ENCODE measurements around the gene PTPRJ.

PTPRJ gene

DNA sequence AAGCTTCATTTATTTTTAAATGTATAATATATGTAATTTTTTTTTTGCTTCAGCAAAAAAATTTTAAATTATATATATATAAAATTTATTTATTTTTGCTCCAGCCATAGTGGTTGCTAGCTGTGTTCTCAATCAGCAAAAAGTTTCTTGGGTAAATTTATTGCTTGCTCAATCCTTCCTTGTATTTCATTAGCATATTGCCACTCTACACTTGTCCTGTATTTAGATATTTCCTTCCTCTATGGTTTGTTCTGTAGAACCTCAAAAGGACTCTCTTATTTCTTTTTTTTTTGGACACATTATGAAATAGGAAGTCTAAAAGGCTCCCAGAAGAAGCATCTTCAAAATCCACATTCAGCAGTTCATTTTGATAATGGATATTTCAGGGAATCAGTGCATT, 2.3 kb downstream of the PTPRJ start:
- TF ChIP-seq ZNF274 (IDR thresholded peaks at IDR 0.05; ENCODE audit: low read depth, low read length): no peak
- H3K4me3 ChIP-seq (ENCODE audit: low read length): no peak overlapping the region

DNA sequence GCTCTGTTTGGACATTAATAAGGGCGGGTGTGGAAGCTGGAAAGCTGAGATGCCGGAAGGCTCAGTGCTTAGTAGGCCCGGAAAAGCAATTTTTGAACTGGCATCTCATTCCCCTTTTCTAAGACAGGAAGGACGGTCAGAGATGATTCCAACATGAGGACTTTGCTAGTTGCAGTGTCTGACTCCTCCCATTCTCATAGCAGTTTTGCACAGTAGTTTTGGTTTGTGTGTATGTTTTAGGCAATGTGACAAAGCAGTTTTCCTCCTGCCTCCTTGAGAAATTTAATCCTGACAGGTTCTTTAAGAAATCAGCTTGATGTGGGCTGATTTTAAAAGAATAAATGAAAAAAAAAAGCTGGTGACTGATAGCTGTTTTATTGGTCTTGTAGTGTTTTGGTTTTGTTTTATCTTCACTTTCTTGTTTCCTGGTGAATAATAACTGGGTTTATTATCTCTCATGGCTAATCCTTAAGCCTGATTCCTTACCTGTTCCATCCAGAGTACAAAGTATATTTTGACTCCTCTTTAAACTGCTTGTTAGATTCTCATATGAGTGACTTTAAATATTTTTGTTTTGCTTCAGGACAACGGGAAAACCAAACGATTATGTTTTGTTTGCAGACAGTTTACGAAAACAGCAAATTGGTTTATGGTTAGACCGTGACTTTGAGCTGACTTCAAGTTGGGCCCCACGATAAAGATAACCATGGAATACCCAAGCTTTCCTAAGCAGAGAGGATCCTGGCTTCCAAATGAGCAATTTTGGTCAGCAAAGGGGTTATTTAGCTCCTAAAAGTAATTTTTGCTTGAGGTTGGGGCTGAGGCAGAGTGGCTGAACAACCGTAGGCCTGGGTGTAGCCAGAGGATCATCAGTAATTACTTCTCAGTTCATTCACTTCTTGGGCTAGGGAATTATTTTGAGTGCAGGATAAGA, 3.4 kb downstream of the PTPRJ start:
- TF ChIP-seq ZNF274 (IDR thresholded peaks at IDR 0.05; ENCODE audit: low read depth, low read length): no peak
- no peak overlapping the region for H3K4me3 ChIP-seq (ENCODE audit: low read length)

DNA sequence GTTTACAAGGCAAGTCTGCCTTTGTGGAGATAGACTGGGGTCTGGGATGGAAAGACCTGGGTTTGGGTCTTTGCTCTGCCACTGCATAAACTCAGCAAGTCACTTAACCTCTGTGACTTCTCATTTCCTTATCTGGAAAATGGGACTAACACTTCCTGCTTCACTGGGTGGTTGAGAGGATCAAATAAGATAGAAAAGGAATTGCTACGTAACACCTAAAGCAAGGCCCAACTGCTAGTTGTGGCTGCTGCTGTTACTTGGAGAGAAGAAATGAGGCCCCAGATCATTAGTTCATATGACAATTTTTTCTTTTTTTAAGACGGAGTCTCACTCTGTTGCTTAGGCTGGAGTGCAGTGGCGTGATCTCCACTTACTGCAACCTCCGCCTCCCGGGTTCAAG, 5.9 kb downstream of the PTPRJ start:
- no peak overlapping the region for H3K4me3 ChIP-seq (ENCODE audit: low read length)
- no peak for TF ChIP-seq ZNF274 (IDR thresholded peaks at IDR 0.05; ENCODE audit: low read depth, low read length)

DNA sequence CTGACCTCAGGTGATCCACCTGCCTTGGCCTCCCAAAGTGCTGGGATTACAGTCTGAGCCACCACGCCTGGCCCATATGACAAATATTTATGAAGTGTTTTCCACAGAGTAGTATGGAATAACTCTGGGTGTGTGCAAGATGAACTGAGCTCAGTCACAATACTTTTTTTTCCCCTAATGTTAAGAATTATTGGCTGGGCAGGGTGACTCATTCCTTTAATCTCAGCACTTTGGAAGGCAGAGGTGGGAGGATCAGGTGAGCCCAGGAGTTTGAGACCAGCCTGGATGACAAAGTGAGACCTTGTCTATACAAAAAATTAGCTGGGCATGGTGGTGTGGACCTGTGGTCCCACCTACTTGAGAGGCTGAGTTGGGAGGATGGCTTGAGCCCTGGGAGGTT, 6.4 kb downstream of the PTPRJ start:
- no peak overlapping the region for H3K4me3 ChIP-seq (ENCODE audit: low read length)

DNA sequence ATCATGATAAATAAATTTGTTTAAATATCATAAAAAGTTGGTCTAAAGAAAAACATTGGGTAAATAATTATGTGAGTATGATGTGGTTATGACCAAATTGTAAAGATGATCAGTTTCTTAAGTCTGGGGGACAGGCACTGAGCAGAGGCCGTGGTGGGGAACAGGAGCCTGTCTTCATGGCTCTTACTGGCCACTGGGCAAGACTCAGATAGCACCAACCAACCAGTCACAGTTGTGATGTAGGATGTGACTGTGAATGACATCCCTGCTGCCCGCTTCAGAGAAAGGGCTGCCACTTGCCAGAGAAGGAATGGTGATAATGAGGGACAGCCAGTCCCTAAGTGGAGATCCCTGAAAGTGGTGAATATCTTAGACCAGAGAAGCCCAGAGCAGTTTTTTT, 7.0 kb downstream of the PTPRJ start:
- H3K4me3 ChIP-seq (ENCODE audit: low read length): no peak overlapping the region; the same call in 1 of the 2 replicates
- no peak for TF ChIP-seq ZNF274 (IDR thresholded peaks at IDR 0.05; ENCODE audit: low read depth, low read length)

More for the DNA sequence above, 6.4 kb downstream of the PTPRJ start:
- no peak for TF ChIP-seq ZNF274 (IDR thresholded peaks at IDR 0.05; ENCODE audit: low read depth, low read length)

DNA sequence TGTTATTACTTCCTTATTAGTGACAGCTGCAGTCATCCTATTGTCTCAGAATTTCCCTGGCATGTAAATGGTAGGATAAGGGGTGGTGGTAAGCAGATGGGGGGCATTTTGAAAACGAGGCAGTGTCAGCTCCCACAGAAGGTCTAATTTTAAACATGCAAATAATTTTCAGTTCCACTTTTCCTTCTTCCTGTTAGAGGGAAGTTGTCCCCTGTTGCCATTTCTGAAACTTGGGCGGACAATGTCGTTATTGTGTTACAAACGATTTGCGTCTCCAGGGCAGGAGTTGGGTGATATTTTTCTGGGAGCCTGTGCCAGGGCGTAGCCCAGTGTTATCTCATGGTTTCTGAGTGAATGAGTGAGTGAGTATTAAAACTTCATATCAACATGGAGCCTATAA, 7.4 kb downstream of the PTPRJ start:
- no peak for TF ChIP-seq ZNF274 (IDR thresholded peaks at IDR 0.05; ENCODE audit: low read depth, low read length)
- peak overlapping the region; percentile 16; the same call in 1 of the 2 replicates for H3K4me3 ChIP-seq (ENCODE audit: low read length)

DNA sequence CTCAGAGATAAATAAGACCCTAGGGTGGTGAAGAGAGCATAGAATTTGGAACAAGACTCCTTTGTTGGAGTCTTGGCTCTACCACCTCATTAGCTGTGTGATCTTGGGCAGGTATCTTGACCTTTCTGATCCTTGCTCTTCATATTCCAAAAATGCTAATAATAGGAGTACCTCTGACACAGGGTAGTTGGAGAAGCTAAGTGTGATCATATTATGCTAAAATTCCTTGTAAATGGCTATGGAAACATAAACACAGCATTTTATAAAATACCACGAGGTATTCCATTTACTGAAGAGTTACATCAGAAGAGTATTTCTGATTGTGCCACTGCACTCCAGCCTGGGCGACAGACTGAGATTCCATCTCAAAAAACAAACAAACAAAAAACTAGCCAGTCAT, 9.4 kb downstream of the PTPRJ start:
- no peak for TF ChIP-seq ZNF274 (IDR thresholded peaks at IDR 0.05; ENCODE audit: low read depth, low read length)
- no peak overlapping the region for H3K4me3 ChIP-seq (ENCODE audit: low read length)

DNA sequence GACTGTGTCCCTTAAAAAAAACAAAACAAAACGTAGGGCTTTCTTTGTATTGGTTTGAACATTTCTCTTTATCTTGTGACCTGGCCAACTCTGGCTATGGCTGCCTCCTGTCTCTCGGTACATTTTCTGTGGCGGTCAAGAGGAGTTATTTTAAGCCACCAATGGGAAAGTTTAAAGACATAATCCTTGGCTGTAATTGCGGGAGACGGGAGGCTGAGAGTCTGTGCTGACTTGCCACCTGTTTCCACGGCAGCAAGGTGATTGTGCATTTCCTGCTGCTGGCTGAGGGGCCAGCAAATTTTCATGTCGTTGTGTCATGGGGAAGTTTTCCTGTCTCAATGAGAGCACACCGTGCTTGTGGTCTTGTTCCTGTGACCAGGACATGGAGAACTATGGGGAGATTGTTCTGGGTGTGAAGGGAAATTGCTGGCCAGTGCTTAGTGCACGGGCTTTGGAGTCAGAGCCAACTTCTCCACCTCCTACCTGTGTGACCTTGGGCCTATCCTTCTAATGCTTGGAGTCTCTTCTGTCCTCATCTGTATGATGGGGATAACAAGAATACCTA, 11.0 kb downstream of the PTPRJ start:
- no peak overlapping the region for H3K4me3 ChIP-seq (ENCODE audit: low read length)
- no peak for TF ChIP-seq ZNF274 (IDR thresholded peaks at IDR 0.05; ENCODE audit: low read depth, low read length)

DNA sequence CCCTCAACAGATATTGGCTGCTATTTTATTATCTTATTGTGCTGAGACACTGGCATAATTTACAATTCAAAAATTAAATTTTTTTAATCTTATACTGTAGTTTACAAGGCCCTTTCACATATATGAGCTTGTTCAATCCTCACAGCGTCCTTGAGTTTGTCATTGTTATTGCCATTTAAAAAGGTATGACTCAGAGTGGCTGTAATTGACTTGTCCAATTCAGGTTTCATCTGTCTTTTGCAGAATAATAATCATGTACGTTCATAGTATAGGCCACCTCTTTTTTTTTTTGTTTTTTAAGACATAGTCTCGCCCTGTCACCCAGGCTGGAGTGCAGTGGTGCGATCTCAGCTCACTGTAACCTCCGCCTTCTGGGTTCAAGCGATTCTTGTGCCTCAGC, 11.5 kb downstream of the PTPRJ start:
- no peak overlapping the region for H3K4me3 ChIP-seq (ENCODE audit: low read length)
- no peak for TF ChIP-seq ZNF274 (IDR thresholded peaks at IDR 0.05; ENCODE audit: low read depth, low read length)

DNA sequence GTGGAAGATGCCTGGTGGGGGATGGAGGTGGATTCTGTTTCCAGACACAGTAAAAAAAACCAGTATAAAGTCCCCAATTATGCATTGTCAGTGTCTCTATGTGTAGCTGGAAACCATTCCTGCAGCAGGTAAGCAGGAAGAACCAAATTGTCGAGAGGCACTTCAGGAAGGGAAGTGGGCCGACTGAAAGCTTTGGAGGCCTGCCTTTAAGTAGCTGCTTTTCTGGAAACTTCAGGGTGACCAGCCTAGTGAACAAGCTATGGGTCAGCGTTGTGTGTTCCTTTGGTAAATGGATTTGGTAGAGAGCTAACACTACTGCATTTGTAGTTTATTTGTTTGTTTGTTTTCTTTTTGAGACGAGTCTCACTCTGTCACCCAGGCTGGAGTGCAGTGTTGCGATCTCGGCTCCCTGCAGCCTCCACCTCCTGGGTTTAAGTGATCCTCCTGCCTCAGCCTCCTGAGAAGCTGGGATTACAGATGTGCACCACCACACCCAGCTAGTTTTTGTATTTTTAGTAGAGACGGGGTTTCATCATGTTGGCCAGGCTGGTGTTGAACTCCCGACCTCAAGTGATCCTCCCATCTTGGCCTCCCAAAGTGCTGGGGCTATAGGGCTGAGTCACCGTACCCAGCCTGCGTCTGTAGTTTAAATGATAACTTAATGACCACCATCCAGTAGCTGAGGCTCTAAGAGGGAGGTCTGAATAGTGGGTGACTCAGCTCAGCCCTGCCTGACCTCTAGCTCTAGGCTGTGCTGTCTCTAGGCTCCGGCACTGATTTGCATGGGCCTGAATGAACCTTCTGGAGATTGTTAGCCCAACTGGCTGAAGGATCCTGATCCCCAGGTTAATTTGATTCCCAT, 12.8 kb downstream of the PTPRJ start:
- H3K4me3 ChIP-seq (ENCODE audit: low read length): no peak overlapping the region
- no peak for TF ChIP-seq ZNF274 (IDR thresholded peaks at IDR 0.05; ENCODE audit: low read depth, low read length)

DNA sequence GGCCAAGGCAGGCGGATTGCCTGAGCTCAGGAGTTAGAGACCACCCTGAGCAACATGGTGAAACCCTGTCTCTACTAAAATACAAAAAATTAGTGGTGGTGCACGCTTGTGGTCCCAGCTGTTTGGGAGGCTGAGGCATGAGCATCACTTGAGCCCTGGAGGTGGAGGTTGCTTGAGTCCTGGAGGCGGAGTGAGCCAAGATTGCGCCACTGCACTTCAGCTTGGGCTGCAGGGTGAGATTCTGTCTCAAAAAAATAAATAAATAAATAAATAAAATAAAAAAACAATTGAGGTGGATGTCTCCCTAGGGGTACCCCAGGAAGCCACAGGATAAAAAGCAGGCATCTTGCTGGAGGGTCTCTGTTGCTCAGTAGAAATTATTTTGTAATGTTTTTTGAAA, 14.1 kb downstream of the PTPRJ start:
- TF ChIP-seq ZNF274 (IDR thresholded peaks at IDR 0.05; ENCODE audit: low read depth, low read length): no peak
- H3K4me3 ChIP-seq (ENCODE audit: low read length): no peak overlapping the region

DNA sequence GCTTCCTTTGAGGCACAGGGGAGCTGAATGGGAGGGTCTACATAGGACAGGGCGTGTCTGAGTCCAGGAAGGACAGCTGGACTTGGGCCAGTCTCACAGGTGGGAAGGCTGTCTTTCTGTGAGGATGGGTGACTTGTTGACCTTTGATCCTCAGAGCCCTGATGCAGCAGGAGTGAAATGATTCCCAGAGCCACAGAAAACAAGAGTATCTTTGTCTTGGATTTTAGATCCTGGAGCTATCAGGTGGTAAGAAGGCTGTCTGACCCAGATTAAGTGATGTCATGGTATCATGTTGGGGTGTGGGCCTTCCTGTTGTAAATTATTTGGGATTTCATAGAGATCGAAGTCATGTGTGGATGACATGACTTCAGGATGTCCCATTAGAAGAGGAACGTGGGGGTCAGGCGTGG, 15.0 kb downstream of the PTPRJ start:
- H3K4me3 ChIP-seq (ENCODE audit: low read length): no peak overlapping the region
- no peak for TF ChIP-seq ZNF274 (IDR thresholded peaks at IDR 0.05; ENCODE audit: low read depth, low read length)

DNA sequence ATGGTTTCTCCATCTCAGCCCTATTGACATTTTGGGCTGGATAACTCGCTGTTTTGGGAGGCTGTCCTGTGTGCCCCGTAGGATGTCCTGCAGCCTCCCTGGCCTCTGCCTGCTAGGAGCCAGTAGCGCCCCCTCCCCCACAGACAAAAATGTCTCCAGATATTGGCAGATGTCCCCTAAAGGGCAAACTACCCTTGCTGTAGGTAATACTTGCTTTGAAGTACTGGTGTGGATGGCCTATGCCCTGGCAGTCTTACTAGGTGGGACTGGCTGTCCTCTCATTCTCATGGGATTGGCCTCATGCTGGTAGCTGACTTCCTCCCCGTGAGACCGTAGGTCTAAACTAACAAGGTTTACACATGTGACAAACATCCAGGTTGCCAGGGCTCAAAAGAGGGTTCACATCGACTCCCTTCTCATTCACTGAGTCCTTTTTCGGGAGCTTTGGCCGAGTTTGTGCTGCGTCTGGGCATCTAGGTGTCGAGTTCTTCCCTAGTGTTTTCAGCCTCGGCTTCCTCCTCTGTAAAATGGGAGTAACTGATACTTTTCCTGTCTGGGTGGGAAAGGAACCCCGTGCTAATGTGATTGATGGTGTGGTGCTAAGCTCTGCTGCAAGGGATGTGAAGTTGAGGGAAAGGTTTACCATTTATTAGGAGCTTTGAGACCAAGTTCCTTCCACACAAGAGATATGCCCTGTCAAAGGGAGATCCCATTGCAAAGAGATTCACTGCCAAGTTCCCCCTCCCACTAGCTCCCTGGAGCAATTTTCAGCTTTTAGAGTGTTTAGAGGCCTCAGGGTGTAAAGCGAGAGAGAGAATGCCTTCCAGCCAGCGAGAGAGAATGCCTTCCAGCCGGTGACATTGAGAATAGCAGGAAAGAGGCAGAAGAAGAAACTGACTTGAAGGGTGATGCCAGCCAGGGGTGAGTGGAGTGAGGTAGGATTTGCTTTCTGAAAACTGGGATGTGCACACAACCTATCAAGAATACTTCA, 17.0 kb downstream of the PTPRJ start:
- H3K4me3 ChIP-seq (ENCODE audit: low read length): no peak overlapping the region
- TF ChIP-seq ZNF274 (IDR thresholded peaks at IDR 0.05; ENCODE audit: low read depth, low read length): no peak
